Adrenal gland (tissue), 12 donors: Measurements from ENCODE around the gene INO80C. TPM values are rescaled to one million over a fixed set of nuclear protein-coding genes. Genes with fewer than 3 reads are reported as not detected.
A peak's percentile ranks its signal among the peaks of the same experiment; 100 is the strongest.

Source experiments
- DNase-seq, 7 donors: peaks; one replicate each; pipeline ENCODE4 v3.0.0-alpha.2; 2019 to 2020
- H3K27ac ChIP-seq, 5 donors: fragments of 200-600 bp; sonication (generic) in 4 of 5; 1 replicate in 3 of 5; 2 replicates in 2 of 5; pipeline versions ENCODE4 v1.5.1 to v1.8.0; 2016 to 2020; ENCODE audit warnings: mild to moderate bottlenecking in 1 of 5
- H3K27me3 ChIP-seq: fragments of 200-600 bp; 2 replicates; pipeline ENCODE4 v1.8.0; 2021
- H3K36me3 ChIP-seq, 2 donors: fragments of 200-600 bp; replicated peaks in 1 of 2; 1 replicate in 1 of 2; 2 replicates in 1 of 2; pipeline versions ENCODE4 v1.5.1 to v1.8.0; 2018 to 2022
- H3K4me1 ChIP-seq, 2 donors: fragments of 200-600 bp; replicated peaks in 1 of 2; 1 replicate in 1 of 2; 2 replicates in 1 of 2; pipeline versions ENCODE4 v1.5.1 to v1.8.0; 2018 to 2021
- H3K4me3 ChIP-seq, 4 donors: fragments of 200-600 bp; sonication (generic) in 3 of 4; one replicate each; pipeline ENCODE4 v1.5.1; 2016 to 2018
- H3K9me3 ChIP-seq, 3 donors: fragments of 200-600 bp; sonication (generic) in 1 of 3; replicated peaks in 1 of 3; 1 replicate in 2 of 3; 2 replicates in 1 of 3; pipeline versions ENCODE4 v1.5.1 to v1.8.0; 2016 to 2021
- CTCF ChIP-seq, 6 experiments: fragments of 450-650 bp in 4 of 6; fragments of 200-600 bp in 2 of 6; sonication (generic) in 1 of 6; IDR thresholded peaks; 1 replicate in 5 of 6; 2 replicates in 1 of 6; pipeline versions ENCODE4 v1.5.1 to v1.8.0; 2016 to 2021; ENCODE audit warnings: antibody characterized with exemption in 6 of 6, mild to moderate bottlenecking in 2 of 6, moderate library complexity in 1 of 6
- POLR2A ChIP-seq, 2 donors: fragments of 450-650 bp; IDR thresholded peaks; one replicate each; pipeline ENCODE4 v1.6.1; 2017; ENCODE audit warnings: antibody characterized with exemption in 2 of 2, mild to moderate bottlenecking in 2 of 2, moderate library complexity in 1 of 2
- WGBS, 4 donors: extraction: QIAGEN DNeasy Blood & Tissue Kit in 2 of 4; methylation state at CpG; one replicate each; pipeline versions ENCODE4 v1.1.5 to v1.1.7; 2013 to 2017; 5-methylcytosine and 5-hydroxymethylcytosine counted together
- intact Hi-C, 2 donors: fragments of 100-400 bp; cut with DNase I; formaldehyde crosslinking; loops; one replicate each; pipeline versions ENCODE4 v1.14.1 to v1.15.0; 2022 to 2023
- polyA plus RNA-seq, 3 donors: library from polyadenylated mRNA; stranded (reverse); fragments of 200-250 nt in 2 of 3; fragments of 350-450 nt in 1 of 3; fragmentation: Illumina TruSeq in 1 of 3; extraction: RNeasy Lipid Tissue Mini Kit (QIAGEN cat#74804) in 1 of 3; gene quantifications; one replicate each; pipeline ENCODE4 v1.2.3, GENCODE V29; 2013 to 2014
- total RNA-seq, 9 donors: library from RNA; depleted of rRNA in 4 of 9; stranded (reverse); fragments of >200 nt in 4 of 9; fragments of 120-200 nt in 1 of 9; fragmentation: NEBNext Ultra II Directional in 1 of 9; extraction: Animal tissue kit (Norgen Biotek cat#: 25700) in 1 of 9; gene quantifications; one replicate each; pipeline versions ENCODE4 v1.1.0 to v1.2.4, GENCODE V29; 2013 to 2023
- donor health status: healthy with polysubstance abuse.
- donor health status: Bipolar disorder and iron deficiency.
- donor health status: DM: yes; HTN: yes; CAD: no.
- donor health status: DM: no; HTN: no; CAD: no.
- donor health status: DM: no; HTN: no; CAD: no.
- donor health status: DM: yes; HTN: yes; CAD: no.

INO80C gene
- total and polyA plus RNA-seq, 12 donors: 3.6 to 29.6 (median 19.6) TPM

- H3K27me3 ChIP-seq: no peaks in the 10 kb centered on the region
- H3K4me3 ChIP-seq: no peak overlapping the region
- DNase-seq: no peak
- H3K9me3 ChIP-seq: no peaks in the 10 kb centered on the region
- intact Hi-C loops: no loop called here
- no peaks in the 10 kb centered on the region for H3K36me3 ChIP-seq
- H3K4me1 ChIP-seq: peaks cover 7 to 21% of the 10 kb centered on the region in 2 donors
- TF ChIP-seq POLR2A (IDR thresholded peaks at IDR 0.05) (no peak), CTCF (IDR thresholded peaks at IDR 0.05) (no peak)
- 50 to 98% (median 89%) methylated on average over 2 of the region's 2 CpGs for WGBS, 4 donors
- H3K27ac ChIP-seq: no peak overlapping the region
Observed at GRCh38 chr18:35459997-35460396, 37.8 kb downstream of the INO80C start.

- Histone ChIP-seq H3K27me3 (no peaks in the 10 kb centered on the region), H3K27ac (peak overlapping the region in 2 of 5 donors; percentile 13 to 84), H3K36me3 (no peaks in the 10 kb centered on the region), H3K4me3 (no peak overlapping the region), H3K9me3 (no peaks in the 10 kb centered on the region), H3K4me1 (peaks cover 7 to 21% of the 10 kb centered on the region in 2 donors)
- WGBS, 4 donors: 58 to 79% (median 63%) methylated on average over 4 of the region's 4 CpGs
- intact Hi-C loops: no loop called here
- peak; percentile 63 to 93 (median 90) for DNase-seq
- peak in 1 of 2 donors; percentile 7 for TF ChIP-seq POLR2A (IDR thresholded peaks at IDR 0.05)
- no peak for TF ChIP-seq CTCF (IDR thresholded peaks at IDR 0.05)
Observed at GRCh38 chr18:35458677-35459441, 38.9 kb downstream of the INO80C start.

- H3K36me3 ChIP-seq: no peaks in the 10 kb centered on the region
- H3K9me3 ChIP-seq: no peaks in the 10 kb centered on the region
- no peaks in the 10 kb centered on the region for H3K27me3 ChIP-seq
- WGBS, 4 donors: 67 to 100% (median 77%) methylated on average over 1 of the region's 1 CpG
- H3K4me1 ChIP-seq: peaks cover 7 to 18% of the 10 kb centered on the region in 2 donors
- no peak overlapping the region for H3K4me3 ChIP-seq
- no peak for DNase-seq
- TF ChIP-seq CTCF (IDR thresholded peaks at IDR 0.05) (no peak), POLR2A (IDR thresholded peaks at IDR 0.05) (no peak)
- intact Hi-C loops: no loop called here
- peak overlapping the region in 1 of 5 donors; percentile 84 for H3K27ac ChIP-seq
Observed at GRCh38 chr18:35458271-35458670, 39.5 kb downstream of the INO80C start.

- intact Hi-C loops: no loop called here
- WGBS, 4 donors: 88 to 93% (median 91%) methylated on average over 3 of the region's 3 CpGs
- peaks cover 7 to 13% of the 10 kb centered on the region in 2 donors for H3K4me1 ChIP-seq
Observed at GRCh38 chr18:35457140-35457704, 40.5 kb downstream of the INO80C start.

More at GRCh38 chr18:35457140-35457704, 40.5 kb downstream of the INO80C start:
- H3K36me3 ChIP-seq: no peaks in the 10 kb centered on the region
- no peak overlapping the region for H3K4me3 ChIP-seq
- no peak overlapping the region for H3K27ac ChIP-seq
- no peak for DNase-seq
- no peaks in the 10 kb centered on the region for H3K27me3 ChIP-seq
- TF ChIP-seq CTCF (IDR thresholded peaks at IDR 0.05) (no peak), POLR2A (IDR thresholded peaks at IDR 0.05) (no peak)
- H3K9me3 ChIP-seq: no peaks in the 10 kb centered on the region
